ENCODE measurements around the gene ZNF148.

The ZNF148 gene

GRCh38 chr3:125214738-125215137, 160.4 kb downstream of the ZNF148 start:
- peaks cover 20% of the 10 kb centered on the region for H3K27me3 ChIP-seq (ENCODE audit: insufficient read depth, poor library complexity, severe bottlenecking)
- no peak for TF ChIP-seq CTCF (IDR thresholded peaks at IDR 0.05; ENCODE audit: insufficient read depth, low read length)
- no peak for TF ChIP-seq REST (IDR thresholded peaks at IDR 0.05; ENCODE audit: insufficient replicate concordance, low read depth)
- TF ChIP-seq GABPA (IDR thresholded peaks at IDR 0.05; ENCODE audit: low read depth): no peak
- no peak for TF ChIP-seq POLR2AphosphoS5 (IDR thresholded peaks at IDR 0.05; ENCODE audit: low read depth)
- no peak for TF ChIP-seq SPI1 (IDR thresholded peaks at IDR 0.05; ENCODE audit: borderline replicate concordance, low read depth)
- H3K27ac ChIP-seq (replicated peaks): no peak overlapping the region
- H3K4me3 ChIP-seq (replicated peaks; ENCODE audit: insufficient read depth, low read length): no peak overlapping the region
- DNase-seq (ENCODE audit: low read depth in 1 of 2, low spot score in 1 of 2): no peak

- no peak overlapping the region for H3K27ac ChIP-seq (replicated peaks)
- no peak overlapping the region for H3K4me3 ChIP-seq (replicated peaks; ENCODE audit: insufficient read depth, low read length)
- no peak for DNase-seq (ENCODE audit: low read depth in 1 of 2, low spot score in 1 of 2)
- TF ChIP-seq CTCF (IDR thresholded peaks at IDR 0.05; ENCODE audit: insufficient read depth, low read length) (no peak), POLR2AphosphoS5 (IDR thresholded peaks at IDR 0.05; ENCODE audit: low read depth) (no peak), SPI1 (IDR thresholded peaks at IDR 0.05; ENCODE audit: borderline replicate concordance, low read depth) (no peak), GABPA (IDR thresholded peaks at IDR 0.05; ENCODE audit: low read depth) (no peak), REST (IDR thresholded peaks at IDR 0.05; ENCODE audit: insufficient replicate concordance, low read depth) (no peak)
- H3K27me3 ChIP-seq (ENCODE audit: insufficient read depth, poor library complexity, severe bottlenecking): peaks cover 20% of the 10 kb centered on the region
Measured at GRCh38 chr3:125213946-125214542, 161.1 kb downstream of the ZNF148 start.

- Histone ChIP-seq H3K27ac (replicated peaks) (no peak overlapping the region), H3K4me3 (replicated peaks; ENCODE audit: insufficient read depth, low read length) (no peak overlapping the region), H3K27me3 (ENCODE audit: insufficient read depth, poor library complexity, severe bottlenecking) (peaks cover 20% of the 10 kb centered on the region)
- TF ChIP-seq GABPA (IDR thresholded peaks at IDR 0.05; ENCODE audit: low read depth) (no peak), CTCF (IDR thresholded peaks at IDR 0.05; ENCODE audit: insufficient read depth, low read length) (no peak), REST (IDR thresholded peaks at IDR 0.05; ENCODE audit: insufficient replicate concordance, low read depth) (no peak), POLR2AphosphoS5 (IDR thresholded peaks at IDR 0.05; ENCODE audit: low read depth) (no peak), SPI1 (IDR thresholded peaks at IDR 0.05; ENCODE audit: borderline replicate concordance, low read depth) (no peak)
- DNase-seq (ENCODE audit: low read depth in 1 of 2, low spot score in 1 of 2): no peak
Measured at GRCh38 chr3:125213364-125213755, 161.8 kb downstream of the ZNF148 start.
